B cell (primary cell): Measurements from ENCODE around the gene TBXT.

ENCODE experiments used
- CTCF ChIP-seq: fragments of 200-600 bp; IDR thresholded peaks from one replicate; pipeline ENCODE4 v1.8.0; 2022; ENCODE audit warnings: antibody characterized with exemption, mild to moderate bottlenecking
- EZH2 ChIP-seq: IDR thresholded peaks from 2 replicates; pipeline ENCODE4 v1.6.1; 2012; ENCODE audit warnings: borderline replicate concordance, low read depth, mild to moderate bottlenecking, moderate library complexity, low read length; ENCODE audit not compliant: insufficient read depth, poor library complexity, severe bottlenecking

- TF ChIP-seq CTCF (no peak), EZH2 (no peak)
Measured at GRCh38 chr6:166157930-166158617, 9.6 kb downstream of the TBXT start.
